HG02571 (cell line): ENCODE results near the gene MDM1.

ENCODE experiments used
- ATAC-seq: cut with Tn5 transposase; IDR thresholded peaks from one replicate; pipeline ENCODE4 v1.9.1; 2021; ENCODE audit warnings: mild to moderate bottlenecking, moderate library complexity; ENCODE audit not compliant: unreplicated experiment

Gene MDM1, protein sequence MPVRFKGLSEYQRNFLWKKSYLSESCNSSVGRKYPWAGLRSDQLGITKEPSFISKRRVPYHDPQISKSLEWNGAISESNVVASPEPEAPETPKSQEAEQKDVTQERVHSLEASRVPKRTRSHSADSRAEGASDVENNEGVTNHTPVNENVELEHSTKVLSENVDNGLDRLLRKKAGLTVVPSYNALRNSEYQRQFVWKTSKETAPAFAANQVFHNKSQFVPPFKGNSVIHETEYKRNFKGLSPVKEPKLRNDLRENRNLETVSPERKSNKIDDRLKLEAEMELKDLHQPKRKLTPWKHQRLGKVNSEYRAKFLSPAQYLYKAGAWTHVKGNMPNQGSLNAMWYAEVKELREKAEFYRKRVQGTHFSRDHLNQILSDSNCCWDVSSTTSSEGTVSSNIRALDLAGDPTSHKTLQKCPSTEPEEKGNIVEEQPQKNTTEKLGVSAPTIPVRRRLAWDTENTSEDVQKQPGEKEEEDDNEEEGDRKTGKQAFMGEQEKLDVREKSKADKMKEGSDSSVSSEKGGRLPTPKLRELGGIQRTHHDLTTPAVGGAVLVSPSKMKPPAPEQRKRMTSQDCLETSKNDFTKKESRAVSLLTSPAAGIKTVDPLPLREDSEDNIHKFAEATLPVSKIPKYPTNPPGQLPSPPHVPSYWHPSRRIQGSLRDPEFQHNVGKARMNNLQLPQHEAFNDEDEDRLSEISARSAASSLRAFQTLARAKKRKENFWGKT

DNA sequence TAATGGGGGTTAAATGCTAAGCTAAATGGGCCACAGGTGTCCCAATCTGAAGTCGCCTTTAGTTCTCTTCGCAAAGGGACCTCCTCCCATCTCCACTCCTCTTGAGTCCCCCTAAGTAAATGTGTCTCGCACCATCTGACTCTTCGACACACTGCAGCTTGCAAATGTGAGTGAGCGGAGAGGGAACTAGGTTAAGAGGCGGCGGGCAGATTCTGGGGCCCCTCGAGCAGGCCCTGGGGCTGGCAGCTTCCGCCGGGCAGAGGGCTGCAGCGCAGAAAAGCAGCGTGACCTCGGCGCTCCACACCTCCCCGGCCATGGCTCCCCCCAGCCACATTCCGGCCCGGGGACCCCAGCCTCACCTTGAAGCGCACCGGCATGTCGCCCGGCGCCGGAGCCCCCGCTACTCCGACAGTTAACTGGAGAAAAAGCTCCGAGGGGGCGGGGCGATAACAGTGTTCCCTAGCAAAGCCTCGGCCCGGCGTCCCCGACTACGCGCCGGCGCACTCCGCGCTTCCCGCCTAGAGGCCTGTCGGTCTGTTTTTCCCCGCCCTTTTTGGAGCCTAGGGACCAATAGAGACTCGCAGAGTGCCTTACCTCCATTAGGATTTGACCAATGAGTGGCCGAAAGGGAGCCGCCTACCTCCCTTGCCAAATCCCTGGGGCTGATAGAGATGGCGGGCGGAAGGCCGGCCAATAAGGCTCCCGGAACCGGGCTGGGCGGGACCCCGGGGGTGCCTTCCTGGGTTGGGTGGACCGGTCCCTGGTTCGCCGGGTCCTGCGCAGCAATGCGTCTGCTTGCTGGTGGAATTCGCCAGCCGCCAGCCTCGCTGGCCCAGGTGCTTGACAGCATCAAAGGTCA is at the start of gene MDM1:
Gene MDM1 (minus strand): TSS at position 494 of the 859 bp plus-strand sequence. CDS start 117 bp downstream, at position 377.
- peak; percentile 99 for ATAC-seq

DNA sequence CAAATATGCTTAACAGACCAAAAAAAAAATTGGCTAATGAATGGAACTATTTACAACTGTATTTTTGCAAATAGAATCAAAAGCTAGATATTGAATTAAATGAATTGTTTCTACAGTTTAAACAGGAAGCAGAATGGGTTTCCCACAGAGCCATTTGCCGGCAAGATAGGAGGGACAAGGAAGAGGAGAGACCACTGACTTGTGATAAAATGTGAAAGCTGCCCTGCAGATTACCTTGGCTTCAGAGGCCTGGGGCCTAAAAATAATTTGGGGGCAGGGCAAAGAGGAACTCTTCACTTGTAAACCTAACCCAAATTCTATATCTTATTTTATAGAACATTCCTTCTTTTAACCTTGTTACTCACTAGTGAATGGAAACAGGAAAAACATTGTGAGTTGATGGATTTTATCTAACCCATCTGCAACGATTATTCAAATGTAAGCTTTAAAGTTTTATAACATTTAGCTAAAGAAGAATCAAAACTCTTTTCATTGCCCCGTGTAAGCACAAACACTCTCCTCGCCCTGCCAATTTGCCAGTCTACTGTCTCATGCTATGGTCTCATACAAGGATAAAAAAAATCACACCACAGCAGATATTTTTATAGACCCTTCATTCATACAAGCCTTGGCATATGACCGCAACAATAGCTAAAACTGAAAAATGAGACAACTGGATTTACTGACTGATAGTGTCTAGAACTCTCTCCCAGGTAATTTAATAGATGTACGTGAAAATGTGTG is 49.5 kb upstream of the MDM1 start:
- ATAC-seq, result no peak

DNA sequence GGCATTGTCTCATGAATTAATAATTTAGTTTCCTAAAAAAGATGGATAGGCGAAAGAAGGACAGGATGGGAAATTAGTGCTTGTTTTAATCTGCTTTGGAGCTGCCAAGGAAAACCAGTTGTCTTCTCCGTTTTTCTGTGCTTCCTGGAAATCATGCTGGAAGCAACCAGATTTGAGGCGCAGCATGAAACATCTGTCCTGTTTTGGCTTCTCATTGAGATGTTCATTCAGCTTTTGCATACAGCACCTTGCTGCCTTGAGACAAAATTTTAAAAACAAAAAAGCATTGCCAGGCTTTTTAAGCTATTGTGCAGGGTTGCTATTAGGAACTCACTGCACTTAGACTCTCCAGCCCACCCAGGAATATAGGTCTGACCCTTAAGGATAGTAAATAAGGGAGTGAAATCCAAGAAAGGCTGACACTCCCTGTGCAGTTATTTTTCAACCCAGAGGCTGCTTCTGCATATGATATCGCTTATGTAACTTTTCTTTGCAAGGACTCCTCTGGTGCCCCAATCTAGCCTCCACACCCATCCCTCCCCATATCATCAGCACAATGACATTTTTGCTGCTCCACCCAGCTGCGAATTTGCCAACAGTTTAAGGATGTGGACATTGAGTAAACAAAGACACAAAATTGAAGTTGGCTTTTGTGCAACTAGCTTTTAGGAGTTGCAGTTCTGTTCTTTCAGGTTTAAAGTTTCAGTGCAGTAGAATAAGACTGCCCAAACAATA is 46.9 kb upstream of the MDM1 start:
- no peak for ATAC-seq

DNA sequence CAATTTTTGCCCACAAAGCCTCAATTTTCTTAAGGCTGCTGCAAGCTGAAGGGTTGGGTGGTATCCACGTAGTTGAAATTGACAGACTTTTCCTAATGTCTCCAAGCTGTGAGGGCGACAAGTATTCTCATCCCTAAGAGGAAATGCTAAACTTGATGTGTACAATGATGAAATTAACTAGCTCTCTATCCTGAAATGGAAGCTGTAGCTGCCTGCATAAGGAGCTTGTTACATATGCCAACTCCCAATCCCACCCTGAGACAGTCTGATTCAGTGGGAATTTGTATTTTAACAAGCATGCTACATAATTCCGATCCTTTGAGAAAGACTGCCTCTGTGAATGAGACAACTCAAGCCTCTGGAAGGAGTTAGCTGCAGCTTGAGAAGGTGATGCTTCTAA is 45.7 kb upstream of the MDM1 start:
- ATAC-seq, result no peak

DNA sequence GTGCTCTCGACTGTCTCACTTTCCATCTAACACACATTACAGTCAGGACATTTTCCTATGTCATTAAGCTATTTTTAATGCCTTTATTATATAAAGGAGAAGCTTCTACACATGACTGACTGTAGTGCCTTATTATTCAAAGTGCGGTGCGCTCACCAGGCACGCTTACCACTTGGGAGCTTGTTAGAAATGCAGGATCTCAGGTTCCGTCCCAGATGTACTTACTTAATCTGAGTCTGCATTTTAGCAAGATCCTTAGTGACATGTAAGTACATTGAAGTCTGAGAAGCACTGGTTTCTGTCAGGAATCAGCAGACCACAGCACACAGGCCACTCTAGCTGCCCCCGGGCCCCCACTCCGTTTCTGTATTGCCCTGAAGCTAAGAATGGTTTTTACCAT is 44.7 kb upstream of the MDM1 start:
- ATAC-seq, result no peak

DNA sequence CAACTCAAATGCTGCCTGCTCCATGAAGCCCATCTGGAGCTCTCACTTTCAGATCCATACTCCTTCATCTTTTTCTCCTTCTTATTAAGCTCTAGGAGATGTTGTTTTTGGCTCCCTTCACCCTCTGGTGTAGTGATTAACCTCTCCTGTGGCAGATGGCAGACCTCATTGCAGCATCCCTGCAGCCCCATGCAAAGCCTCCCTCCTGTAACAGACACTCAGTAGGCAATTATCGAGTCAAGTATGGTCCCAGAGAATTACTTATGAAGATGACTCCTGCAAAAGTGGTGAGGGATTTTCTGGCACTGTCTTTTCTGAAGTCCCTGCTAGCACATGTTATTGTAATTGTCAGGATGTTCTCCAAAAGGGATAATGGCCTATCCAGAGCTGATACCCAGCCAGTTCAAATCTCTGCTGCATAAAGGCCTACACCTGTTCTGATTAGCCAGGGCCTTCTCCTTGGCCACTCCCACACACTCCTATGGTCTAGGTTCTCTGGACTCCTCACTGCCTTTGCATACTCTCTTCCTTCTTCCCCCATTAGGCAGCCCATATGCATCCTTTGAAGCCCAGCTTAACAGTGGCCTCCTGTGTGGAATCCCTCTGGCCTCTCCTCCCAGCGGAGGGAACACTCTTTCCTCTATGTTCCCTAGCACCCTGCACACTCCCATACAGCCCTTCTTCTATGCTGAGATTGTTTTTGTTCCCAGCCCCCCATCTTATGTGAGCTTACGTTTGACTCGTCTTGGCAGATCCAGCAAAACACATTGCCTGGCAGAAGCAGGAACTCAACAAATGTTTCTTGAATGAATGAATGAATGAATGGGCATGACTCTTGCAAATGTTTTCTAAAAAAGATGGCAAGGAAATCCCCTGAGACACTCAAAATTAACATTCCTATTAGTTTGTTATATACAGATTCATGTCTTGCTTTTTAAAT is 43.9 kb upstream of the MDM1 start:
- no peak for ATAC-seq

DNA sequence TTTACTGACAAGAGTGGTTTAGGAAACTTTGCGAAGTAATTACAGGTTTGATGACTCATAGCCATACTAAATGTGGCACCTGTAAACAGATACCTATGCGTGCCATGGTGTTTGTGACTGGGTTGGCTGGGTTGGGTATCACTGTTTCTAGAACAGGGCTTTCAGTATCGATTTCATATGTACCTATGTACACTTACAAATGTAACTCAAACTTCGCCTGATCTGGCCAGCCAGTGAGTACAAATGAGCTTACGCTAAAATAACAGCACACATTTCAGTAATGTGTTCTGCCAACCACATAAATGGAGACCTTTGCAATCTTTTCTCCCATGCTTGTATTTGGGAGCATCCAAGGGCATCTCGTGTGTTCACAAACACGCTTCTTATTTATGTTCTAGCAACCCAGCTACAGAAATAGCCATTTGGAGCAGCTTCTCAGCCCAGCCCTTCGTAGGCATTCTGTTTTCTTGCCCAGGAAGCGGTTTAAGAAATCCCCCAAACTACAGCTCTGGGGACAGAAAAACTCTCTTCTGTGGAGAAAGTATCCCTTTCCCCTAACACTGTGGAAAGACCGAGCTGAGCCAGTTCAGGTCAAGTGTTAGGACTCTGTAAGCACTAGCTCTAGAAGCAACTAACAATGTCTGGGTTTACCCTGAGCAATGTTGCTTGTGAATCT is 42.3 kb upstream of the MDM1 start:
- peak; percentile 93 for ATAC-seq

DNA sequence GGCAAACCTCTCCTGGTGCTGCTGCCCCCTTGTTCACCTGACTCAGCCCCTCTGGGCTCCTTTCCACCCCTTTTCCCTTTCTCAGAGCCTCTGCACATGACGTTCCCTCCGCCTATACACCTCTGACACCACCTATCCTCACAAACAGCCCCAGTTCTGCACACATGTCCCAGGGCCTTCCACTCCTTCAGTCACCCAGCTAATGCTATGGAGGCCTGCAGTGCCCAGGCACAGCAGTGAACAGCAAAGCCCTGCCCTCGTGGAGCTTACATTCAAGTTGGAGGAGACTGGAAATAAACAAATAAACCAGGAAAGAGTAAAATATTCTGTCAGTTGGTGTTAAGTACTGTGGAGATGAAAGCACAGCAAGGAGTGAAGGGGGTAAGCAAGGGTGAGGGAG is 38.5 kb upstream of the MDM1 start:
- no peak for ATAC-seq

DNA sequence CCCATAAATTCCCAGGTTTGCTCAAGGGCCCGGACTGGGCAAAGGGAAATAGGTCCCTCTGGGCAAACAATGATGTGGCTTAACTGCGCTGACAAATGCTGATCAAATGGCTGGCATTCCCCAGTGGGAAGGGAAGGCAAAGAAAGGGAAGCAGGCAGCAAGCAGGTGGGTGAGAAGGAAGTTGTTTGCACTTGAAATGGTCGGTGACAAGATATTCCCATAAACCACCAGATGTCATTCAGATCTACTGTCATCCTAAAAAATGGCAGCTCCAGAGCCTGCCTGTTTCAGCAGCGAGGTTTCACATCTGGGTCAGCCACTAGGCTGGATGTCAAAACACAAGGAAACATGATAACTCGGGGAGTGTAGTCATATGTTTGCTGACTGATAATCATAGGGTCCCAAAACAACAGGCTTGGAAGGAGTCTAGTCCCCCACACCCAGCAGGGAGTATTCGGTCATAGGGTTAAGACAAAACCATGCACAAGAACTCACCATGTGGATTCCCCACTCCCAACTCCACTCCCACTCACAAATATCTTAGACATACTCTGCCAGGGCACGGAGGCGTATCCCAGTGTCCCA is 37.9 kb upstream of the MDM1 start:
- no peak for ATAC-seq

DNA sequence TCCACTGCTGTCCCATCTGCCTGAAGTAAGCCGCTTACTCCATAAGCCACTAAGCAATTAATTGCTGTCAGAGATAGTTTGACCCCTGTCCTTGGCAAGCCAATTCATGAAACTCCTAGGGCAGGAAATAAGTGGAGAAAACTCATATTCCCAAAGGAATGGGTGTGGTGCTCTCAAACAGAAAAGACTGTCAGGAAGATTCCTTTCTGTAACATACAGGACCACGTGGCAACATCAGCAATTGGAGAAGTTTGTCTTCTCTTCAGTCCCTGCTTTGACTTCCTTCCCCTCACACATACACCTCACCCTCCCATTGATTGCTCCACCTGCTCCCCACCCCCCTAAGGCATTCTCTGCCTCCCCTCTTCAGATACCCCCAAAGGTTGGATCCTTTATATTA is 36.2 kb upstream of the MDM1 start:
- ATAC-seq, result no peak

DNA sequence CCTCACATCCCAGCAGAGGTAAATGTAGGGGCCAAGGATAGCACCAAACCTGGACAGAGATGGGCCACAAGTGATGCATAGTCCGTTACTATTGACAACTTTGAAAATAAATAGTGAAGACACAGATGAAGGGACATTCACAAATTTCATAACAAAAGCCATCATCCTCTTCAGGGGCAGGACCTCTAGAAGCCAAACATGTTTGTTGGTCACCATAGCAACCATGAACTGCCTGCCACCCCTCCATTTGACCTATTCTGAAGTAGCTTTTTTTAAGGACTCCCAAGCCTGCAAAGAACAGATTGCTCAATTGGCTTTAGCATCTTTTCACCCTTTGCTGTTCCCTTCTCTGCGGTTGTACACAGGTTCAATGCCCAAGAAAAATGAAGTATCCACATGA is 35.7 kb upstream of the MDM1 start:
- ATAC-seq, result no peak

DNA sequence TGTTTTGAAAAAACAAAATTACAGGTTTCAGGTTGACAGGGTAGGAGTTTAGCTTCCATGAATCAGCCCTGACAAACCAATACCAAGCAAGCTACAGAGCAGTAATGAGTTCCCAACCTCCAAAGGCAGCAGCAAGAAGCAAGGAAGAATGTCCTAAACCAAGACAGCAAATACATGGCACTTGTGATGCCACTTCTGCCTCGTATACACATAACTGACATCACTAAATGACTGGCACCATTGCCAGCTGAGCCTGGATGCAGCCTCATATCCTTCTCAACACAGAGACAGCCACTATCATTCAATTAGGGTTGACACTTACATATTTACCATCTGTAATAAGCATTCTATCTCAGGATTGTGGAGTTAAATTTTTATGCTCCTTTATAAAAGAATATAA is 35.0 kb upstream of the MDM1 start:
- no peak for ATAC-seq

DNA sequence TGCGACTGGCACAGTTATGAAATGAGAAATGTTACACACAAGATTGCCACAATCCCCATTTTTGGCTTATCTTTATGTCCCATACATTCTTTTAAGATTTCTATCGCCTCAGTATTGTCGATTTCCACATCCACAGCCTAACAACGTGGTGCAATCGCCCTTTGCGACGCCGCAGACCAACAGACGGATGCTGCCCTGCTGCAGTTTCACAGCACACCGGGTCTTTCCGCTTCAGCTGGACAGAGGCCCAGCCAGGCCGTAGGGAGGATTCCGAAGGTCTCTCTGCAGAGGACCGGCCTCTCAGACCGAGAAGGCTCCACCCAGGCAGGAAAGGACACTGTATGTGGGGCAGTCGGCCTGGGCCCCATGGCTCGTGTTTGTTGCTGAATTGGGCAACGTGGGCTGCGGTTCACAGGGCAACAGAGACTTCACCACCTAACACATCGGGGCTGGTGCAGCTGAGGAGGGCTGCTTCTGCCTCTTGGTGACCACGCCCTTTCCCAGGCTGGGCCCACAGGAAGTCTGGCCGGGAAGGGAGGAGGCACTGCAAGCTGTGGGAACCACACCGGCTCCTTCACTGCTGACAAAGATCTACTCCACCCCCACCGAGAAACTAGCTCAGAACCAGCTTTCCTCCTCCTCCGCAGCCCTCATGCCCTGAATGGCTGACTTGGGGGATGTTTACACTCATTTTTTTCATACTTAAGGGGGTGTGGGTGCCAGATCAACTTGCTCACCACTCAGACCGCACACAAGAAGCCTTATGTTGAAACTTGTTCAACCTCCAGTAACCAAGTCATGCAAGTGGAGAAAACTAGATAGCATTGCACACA is 32.9 kb upstream of the MDM1 start:
- ATAC-seq, result peak; percentile 91

DNA sequence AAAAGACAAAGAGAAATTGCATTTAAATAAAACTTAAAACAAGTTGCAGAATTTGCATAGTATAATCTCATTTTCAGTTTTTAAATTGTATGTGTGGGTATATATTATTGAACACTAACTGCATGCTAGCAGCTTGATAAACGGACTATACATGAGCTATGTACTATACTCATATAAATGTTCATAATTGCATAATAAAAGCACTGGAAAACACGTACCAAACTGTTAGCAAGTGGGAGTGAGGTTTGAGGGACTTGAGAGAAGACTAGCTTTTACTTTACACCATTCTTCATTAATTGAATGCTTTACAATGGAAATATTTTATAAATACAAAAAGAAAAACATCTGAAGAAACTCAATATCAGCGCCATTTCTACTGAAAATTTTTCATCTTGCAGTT is 32.2 kb upstream of the MDM1 start:
- no peak for ATAC-seq

DNA sequence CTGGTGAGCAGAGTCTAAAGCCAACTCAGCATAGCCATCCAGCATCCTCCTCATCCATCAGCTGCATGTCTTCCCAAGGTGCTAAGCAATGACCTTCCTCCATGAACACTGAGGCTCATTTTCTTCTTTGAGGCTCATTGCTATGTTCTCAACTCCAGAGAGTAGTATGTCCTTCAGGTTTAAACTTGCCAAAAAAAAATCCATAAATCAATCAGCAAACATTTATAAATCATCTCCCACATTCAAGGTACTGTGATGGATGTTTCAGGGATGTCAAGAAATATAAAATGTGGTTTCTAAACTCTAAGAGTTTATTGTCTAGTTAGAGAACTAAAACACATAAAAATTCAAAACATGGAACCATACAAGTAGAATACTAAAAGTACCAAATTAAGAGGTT is 29.8 kb upstream of the MDM1 start:
- no peak for ATAC-seq

DNA sequence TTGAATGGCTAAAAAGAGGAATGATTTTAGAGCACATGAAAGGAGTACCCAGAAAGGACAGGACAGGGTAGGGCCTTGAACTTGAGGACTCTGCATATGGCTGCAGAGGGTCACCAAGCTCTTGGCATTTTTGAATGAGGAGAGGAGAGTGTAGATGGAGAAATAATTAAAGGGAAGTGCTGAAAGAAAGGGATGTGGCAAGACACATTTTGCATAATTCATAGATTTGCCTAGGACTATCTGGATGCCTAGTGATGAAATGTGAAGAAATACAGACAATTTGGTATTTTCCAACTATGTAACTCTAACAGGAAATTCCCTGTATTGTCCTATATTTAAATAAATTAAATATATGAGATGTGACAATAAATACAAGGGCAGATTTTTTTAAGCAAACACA is 27.5 kb upstream of the MDM1 start:
- no peak for ATAC-seq
